Right atrium auricular region (tissue), 2 donors: Measurements from ENCODE around the gene FEN1. TPM values are rescaled to one million over a fixed set of nuclear protein-coding genes. Genes with fewer than 3 reads are reported as not detected.
A peak's percentile ranks its signal among the peaks of the same experiment; 100 is the strongest.

Experiments used
- DNase-seq: peaks from one replicate; pipeline ENCODE4 v3.0.0-alpha.2; 2019; ENCODE audit warnings: low spot score
- H3K27ac ChIP-seq, 2 donors: fragments of 200-600 bp; sonication (generic); 1 replicate in 1 of 2; 2 replicates in 1 of 2; pipeline ENCODE4 v1.5.1; 2016 to 2019
- H3K27me3 ChIP-seq, 2 donors: fragments of 200-600 bp; sonication (generic); one replicate each; pipeline versions ENCODE4 v1.5.1 to v1.6.0; 2017 to 2019
- H3K36me3 ChIP-seq: fragments of 200-600 bp; sonication (generic); one replicate; pipeline ENCODE4 v1.5.1; 2016
- H3K4me1 ChIP-seq, 2 donors: fragments of 200-600 bp; sonication (generic); one replicate each; pipeline versions ENCODE4 v1.5.1 to v1.6.0; 2017 to 2019
- H3K4me3 ChIP-seq, 2 donors: fragments of 200-600 bp; sonication (generic); 1 replicate in 1 of 2; 2 replicates in 1 of 2; pipeline ENCODE4 v1.5.1; 2017 to 2019; ENCODE audit warnings: mild to moderate bottlenecking in 1 of 2, moderate library complexity in 1 of 2
- H3K9me3 ChIP-seq, 2 donors: fragments of 200-600 bp; sonication (generic); one replicate each; pipeline ENCODE4 v1.5.1; 2019
- CTCF ChIP-seq, 2 donors: fragments of 200-600 bp; sonication (generic); IDR thresholded peaks; one replicate each; pipeline ENCODE4 v1.5.1; 2019; ENCODE audit warnings: antibody characterized with exemption in 2 of 2
- total RNA-seq, 2 donors: library from RNA; depleted of rRNA; stranded (reverse); fragments of >200 nt; gene quantifications; one replicate each; pipeline ENCODE4 v1.1.0, GENCODE V29; 2016

The FEN1 gene
- total RNA-seq, 2 donors from 2014 or later: 3.7 to 4.0 TPM

GRCh38 chr11:61793083-61793828 is 545 bp downstream of the FEN1 start:
- Histone ChIP-seq H3K4me1 (peaks cover 0 to 31% of the 10 kb centered on the region in 2 donors), H3K36me3 (peaks cover 20% of the 10 kb centered on the region), H3K9me3 (no peaks in the 10 kb centered on the region), H3K4me3 (peak overlapping the region; percentile 73 to 83), H3K27me3 (no peaks in the 10 kb centered on the region), H3K27ac (peak overlapping the region; percentile 96 to 99)
- DNase-seq: no peak
- TF ChIP-seq CTCF (IDR thresholded peaks at IDR 0.05): no peak

- TF ChIP-seq CTCF (IDR thresholded peaks at IDR 0.05): no peak
- H3K27me3 ChIP-seq: no peaks in the 10 kb centered on the region
- H3K36me3 ChIP-seq: peaks cover 15% of the 10 kb centered on the region
- H3K9me3 ChIP-seq: no peaks in the 10 kb centered on the region
- no peak overlapping the region for H3K4me3 ChIP-seq
- no peak overlapping the region for H3K27ac ChIP-seq
- H3K4me1 ChIP-seq: peaks cover 0 to 31% of the 10 kb centered on the region in 2 donors
- DNase-seq: no peak
Measured at GRCh38 chr11:61793829-61794204, 1.1 kb downstream of the FEN1 start.

DNA sequence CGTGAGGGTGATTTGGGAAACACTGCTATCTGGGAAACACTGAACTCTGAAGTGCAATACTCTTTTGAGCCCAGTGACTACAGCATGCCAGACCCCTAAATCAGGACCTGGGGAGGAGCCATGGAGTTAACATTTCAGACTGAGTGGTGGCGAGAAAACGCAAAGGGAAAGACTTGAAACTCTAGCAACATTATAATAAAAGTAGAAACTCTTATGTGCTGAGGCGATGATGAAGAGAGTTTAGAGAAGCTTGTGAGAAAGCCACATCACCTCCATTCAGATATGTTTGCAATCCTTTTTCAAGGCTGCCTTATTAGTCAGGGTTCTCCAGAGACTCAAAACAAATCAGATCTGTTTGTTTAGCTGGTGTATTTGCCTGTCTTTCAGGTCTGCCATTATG is 1.9 kb downstream of the FEN1 start:
- no peak for DNase-seq
- TF ChIP-seq CTCF (IDR thresholded peaks at IDR 0.05): no peak
- Histone ChIP-seq H3K9me3 (no peaks in the 10 kb centered on the region), H3K27ac (no peak overlapping the region), H3K4me3 (no peak overlapping the region), H3K4me1 (peaks cover 0 to 31% of the 10 kb centered on the region in 2 donors), H3K27me3 (no peaks in the 10 kb centered on the region), H3K36me3 (peaks cover 7% of the 10 kb centered on the region)

DNA sequence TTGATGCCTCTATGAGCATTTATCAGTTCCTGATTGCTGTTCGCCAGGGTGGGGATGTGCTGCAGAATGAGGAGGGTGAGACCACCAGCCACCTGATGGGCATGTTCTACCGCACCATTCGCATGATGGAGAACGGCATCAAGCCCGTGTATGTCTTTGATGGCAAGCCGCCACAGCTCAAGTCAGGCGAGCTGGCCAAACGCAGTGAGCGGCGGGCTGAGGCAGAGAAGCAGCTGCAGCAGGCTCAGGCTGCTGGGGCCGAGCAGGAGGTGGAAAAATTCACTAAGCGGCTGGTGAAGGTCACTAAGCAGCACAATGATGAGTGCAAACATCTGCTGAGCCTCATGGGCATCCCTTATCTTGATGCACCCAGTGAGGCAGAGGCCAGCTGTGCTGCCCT is 2.7 kb downstream of the FEN1 start:
- H3K27ac ChIP-seq: no peak overlapping the region
- H3K4me3 ChIP-seq: no peak overlapping the region
- H3K9me3 ChIP-seq: no peaks in the 10 kb centered on the region
- no peaks in the 10 kb centered on the region for H3K27me3 ChIP-seq
- no peaks in the 10 kb centered on the region for H3K36me3 ChIP-seq
- TF ChIP-seq CTCF (IDR thresholded peaks at IDR 0.05): no peak
- H3K4me1 ChIP-seq: peaks cover 0 to 31% of the 10 kb centered on the region in 2 donors
- no peak for DNase-seq

DNA sequence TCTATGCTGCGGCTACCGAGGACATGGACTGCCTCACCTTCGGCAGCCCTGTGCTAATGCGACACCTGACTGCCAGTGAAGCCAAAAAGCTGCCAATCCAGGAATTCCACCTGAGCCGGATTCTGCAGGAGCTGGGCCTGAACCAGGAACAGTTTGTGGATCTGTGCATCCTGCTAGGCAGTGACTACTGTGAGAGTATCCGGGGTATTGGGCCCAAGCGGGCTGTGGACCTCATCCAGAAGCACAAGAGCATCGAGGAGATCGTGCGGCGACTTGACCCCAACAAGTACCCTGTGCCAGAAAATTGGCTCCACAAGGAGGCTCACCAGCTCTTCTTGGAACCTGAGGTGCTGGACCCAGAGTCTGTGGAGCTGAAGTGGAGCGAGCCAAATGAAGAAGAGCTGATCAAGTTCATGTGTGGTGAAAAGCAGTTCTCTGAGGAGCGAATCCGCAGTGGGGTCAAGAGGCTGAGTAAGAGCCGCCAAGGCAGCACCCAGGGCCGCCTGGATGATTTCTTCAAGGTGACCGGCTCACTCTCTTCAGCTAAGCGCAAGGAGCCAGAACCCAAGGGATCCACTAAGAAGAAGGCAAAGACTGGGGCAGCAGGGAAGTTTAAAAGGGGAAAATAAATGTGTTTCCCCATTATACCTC is 3.3 kb downstream of the FEN1 start:
- Histone ChIP-seq H3K36me3 (no peaks in the 10 kb centered on the region), H3K4me3 (no peak overlapping the region), H3K4me1 (peaks cover 0 to 26% of the 10 kb centered on the region in 2 donors), H3K9me3 (no peaks in the 10 kb centered on the region), H3K27ac (no peak overlapping the region), H3K27me3 (no peaks in the 10 kb centered on the region)
- no peak for DNase-seq
- no peak for TF ChIP-seq CTCF (IDR thresholded peaks at IDR 0.05)
